Measurements from ENCODE around the gene NOTUM.

The NOTUM gene

GRCh38 chr17:81977211-81977808 lies 16.3 kb upstream of the NOTUM start, which contains the start of gene ASPSCR1:
ASPSCR1 (plus strand) TSS chr17:81977629; CDS start chr17:81977647, 18 bp downstream.
- DNase-seq: peak; percentile 87

DNA sequence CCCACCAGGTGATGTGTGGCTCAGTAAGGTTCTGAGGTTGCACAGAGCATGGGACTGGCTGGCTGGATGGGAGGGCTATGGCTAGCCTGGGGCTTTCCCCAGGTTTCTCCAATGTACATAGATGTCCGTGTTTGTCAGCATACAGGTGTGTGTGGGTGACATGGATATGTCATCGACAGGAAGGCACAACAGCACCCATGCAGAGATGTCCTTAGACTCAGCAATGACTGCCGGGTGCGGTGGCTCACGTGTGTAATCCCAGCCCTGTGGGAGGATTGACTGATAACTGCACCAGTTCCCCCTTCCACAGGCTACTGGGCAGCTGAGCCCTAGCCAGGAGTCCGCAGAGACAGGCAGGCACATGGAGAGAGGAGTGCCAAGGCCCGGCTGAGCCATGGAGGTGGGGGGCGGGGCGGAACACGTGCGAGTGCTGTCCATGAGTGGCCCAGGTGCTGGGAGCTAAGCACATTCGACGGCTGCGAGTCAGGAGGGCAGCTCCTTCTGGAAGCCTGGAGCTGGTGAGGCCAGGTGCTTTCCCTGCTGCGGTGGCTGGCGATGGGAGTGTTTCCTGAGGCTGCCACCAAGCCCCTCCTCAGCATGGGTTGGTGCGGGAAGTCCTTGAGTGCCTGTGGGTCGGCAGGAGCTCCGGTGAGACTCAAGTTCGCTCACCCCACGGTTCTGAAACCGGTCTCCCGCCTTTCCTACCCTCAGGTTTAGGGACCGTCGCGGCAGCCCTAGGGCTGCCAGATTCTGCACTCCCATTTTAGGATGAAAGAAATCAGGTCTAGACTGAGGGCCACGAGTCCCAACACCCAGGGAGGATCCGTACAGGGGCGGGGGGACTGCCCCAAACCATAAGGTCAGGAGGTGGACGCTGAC lies 15.6 kb upstream of the NOTUM start:
- DNase-seq: no peak

GRCh38 chr17:81973432-81973831 lies 12.4 kb upstream of the NOTUM start:
- no peak for DNase-seq

DNA sequence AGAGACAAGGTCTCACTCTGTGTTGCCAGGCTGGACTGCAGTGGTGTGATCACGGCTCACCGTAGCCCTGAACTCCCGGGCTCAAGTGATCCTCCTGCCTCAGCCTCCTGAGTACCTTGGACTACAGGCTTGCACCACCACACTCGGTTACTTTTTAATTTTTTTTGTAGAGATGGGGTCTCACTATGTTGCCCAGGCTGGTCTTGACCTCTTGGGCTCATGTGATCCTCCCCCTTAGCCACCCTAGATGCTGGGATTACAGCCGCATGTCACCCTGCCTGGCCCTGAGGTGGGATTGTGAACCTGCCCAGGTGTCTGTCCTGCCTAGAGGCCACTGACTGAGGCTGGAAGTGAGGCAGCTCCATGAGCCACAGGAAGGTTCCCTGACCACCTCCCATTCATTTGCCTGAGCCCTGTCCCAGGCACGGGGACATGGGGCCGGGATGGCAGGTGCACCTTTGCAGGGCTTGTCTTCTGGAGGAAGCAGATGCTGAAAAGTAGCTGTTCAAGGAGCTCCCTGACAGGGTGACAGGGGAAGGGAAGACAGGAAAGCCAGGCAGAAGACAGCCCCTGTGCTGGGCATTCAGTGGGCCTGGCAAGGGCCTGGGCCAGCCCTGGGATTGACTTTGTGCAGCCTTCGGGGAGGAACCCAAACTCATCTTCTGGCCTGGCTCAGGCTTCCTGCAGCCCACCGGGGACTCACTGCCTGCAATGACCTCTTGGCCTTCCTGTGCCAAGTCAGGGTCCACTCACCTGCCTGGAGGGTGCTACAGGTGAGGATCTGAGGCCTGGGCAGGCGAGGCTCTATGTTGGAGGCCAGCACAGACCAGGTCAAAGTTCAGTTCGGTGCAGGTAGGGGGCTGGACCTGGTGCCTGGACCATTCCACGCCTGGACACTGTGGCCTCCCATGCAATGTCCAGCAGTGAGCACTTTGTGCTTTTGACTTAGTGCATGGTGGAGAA lies 8.1 kb upstream of the NOTUM start:
- no peak for DNase-seq

DNA sequence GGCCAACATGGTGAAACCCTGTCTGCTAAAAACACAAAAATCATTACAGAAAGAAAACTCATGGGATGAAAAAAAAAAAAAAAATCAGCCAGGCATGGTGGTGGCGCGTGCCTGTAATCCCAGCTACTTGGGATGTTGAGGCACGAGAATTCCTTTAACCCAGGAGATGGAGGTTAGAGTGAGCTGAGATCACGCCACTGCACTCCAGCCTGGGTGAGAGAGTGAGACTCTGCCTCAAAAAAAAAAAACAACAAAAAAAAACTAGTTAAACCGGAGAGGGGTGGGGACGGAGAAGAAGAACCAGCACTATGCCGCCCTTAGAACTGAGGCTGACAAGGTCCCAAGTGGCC lies 7.4 kb upstream of the NOTUM start:
- DNase-seq: no peak

DNA sequence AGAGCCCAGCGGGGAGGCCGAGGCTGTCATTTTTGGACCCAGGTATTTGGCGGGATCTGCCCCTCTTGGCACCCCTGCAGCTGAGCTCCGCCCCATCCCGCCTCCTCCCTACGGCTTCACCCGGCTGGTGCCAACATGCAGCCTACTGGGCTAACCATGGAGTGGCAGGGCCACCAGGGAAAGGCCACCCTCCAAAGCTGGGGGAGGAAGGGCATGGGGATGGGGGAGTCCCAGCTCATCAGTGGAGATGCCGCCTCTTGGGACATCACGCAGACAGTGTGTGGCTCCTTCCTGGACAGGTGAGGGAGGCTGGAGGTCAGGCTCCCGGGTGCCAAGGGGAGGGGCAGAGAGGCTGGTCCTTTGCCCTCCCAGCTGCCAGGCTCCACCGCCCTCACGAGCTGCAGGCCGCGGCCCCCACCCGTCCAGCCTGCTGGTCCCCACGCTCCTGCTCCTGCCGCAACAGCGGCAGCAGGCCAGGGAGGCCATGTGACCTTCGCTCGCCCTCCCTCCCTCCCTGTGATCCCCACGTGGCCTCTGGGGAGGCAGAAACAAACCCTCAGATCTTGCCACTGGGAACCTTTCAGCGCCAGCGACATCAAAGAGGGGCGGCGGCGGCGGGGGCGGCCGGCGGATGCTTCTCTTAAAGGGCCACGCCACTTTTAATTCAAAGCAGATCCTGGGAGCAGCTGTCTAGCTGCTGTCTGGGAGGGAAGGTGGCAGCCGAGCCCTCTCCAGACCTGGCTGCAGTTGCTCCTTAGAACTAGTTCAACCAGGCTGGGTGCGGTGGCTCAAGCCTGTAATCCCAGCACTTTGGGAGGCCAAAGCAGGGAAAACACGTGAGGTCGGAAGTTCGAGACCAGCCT lies 6.8 kb upstream of the NOTUM start:
- peak; percentile 85 for DNase-seq

- no peak for DNase-seq
Measured at GRCh38 chr17:81967244-81967532, 6.2 kb upstream of the NOTUM start.

DNA sequence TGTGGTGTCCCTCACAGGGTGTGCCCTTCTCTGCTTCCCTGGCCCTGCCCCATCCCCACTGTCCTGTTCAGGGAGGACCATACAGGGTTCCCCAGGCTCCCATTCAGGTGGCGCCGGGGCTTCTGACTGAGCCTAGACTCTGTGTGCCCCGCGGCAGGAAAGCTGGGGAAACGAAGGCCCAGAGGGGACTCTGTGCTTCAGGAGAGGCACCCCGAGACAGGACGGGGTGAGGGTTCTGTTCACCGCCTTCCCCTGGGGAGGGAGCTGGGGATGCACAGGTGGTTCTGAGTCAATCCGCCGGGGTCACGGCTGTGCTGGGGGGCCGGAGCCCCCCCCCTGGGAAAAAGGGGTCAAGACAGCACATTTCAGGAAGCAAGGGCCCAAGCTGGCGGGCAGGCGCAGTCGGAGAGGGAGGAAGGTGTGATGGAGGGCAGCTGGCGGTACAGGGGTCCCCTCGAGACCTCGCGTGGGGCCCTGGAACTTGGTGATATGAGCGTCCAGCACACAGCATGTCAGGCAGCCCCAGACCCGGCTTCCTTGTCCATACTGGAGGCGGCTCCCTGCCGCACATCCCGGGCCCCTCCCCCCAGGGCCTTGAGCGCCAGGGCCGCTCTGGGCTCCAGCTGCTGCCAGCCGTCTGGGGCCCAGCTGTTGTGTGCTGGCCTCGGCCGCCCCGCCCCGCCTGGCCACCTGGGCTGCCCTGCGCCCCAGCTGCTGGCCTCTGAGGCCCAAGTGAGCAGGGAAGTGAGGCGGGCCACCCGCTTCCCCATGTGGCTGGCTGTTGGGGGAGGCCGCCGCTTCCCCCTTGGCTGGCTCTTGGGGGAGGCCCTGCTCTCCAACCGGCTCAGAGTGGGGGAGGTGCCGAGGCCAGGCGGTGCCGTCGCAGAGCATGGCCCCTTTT lies 5.6 kb upstream of the NOTUM start:
- no peak for DNase-seq

DNA sequence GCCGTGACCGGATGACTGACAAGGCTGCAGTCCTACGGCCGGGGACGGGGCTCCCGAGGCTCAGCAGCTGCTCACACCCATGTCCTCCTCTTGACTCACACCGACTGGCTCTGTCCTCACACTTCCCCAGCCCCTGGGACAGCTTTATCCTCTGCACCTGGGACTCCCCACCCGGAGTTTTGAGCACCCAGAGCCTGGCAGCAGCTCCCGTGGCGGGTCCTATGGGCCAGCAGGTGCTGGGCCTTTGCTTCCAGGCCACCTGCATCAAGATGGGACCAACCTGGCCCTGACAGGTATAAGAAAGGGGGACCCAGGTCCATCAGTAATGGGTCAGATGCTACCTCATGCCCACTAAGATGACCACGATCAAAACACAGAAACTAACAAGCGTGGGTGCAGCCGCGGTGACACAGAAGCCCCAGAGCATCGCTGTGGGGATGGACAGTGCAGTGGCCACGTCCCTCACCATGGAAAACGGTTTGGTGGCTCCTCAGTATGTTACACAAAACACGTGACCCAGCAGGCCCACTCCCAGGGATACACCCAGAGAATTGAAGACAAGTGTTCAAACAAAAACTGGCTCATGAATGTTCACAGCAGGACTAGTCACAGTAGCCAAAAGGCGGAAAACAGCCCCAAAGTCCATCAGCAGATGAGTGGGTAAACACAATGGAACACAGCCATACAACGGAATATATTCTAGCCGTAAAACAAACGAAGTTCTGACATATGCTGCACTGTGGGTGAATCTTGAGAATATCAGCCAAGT lies 3.3 kb upstream of the NOTUM start:
- DNase-seq: no peak

DNA sequence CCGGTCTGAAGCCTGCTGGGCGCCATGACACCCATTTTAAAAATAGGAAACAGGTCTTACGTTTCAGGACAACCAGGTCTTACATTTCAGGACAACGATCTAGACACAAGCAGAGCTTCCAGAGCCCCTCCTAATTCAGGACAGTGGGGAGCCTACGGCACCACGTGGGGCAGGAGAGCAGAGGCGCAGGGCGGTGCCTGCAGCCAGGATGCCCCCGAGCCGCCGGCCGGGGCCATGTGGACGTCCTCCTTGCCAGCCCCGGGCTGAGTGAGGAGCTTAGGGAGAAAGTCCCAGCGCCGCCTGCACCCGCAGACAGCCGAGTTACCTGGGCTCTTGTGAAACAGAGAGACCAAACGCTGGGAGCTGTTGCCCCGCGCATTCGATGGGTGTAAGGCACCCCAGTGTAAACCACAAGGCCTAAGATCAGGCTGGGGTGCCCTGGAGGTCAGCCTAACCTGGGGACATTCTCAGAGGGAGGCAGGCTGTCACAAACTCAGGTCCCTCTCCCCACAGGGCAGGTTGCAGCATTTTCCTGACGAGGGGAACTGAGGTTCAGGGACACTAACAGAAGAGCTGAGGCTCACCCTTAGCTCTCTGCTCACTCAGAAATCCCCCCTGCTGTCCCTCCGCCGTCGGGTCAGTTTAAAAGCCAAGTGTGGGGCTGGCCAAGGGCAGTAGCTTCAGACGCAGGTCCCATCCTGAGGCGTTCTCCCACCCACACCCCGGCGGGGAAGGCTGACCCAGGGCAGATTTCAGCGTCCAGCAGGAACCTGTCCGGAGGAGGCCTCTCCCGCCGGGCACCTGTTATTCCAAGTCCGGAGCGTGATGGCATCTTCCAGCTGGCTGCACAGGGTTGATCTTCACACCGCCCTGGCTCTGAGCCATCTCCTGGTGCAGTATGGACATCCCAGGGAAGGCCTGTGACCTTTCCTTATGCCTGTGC lies 1.8 kb upstream of the NOTUM start:
- no peak for DNase-seq

DNA sequence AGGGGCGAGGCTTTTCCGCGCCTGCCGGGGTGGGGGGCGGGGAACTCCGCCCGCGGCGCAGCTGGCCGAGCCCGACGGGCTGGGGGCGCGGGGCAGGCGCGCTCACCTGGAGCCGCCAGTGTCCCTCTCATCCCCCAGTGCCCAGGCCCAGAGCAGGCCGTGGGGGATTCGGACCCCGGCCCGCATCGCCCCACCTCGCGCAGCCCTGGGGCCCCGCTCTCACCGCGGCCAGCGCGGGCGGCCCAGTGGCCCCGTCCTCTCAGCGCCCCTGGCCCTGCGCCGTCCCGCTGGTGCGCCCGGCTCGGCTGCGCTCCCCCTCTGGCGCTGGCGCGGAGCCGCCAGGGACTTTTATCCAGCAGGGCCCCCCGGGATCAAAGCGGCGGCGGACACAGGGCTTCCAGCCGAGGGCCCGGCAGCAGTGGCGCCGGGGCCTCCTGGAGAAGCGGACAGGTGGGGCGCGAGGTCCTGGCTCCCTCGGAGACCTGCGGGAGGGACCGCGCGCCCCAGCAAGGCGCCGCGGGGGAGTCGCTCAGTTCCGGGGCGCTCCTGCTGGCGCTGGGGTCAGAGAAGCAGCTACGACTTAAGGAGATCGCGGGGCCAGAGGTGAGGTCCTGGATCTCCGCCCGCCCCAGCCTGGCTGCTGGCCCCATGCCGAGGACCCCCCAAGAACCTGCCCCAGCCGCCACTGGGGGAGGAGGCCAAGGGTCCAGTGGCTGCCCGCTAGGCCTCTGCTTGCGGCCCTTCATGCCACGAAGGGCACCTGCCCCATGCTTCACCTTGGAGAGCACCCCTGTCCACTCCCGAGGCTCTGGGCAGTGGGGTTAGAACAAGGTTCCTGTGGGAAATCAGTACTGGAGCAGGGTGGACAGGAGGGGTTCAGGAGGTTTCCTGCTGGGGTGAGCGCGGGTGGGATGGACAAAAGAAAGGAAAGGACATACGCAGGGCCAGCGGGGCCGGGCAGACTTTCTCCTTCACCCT lies 823 bp upstream of the NOTUM start:
- DNase-seq: no peak

- DNase-seq: no peak
Measured at GRCh38 chr17:81960130-81960958, 643 bp downstream of the NOTUM start.

DNA sequence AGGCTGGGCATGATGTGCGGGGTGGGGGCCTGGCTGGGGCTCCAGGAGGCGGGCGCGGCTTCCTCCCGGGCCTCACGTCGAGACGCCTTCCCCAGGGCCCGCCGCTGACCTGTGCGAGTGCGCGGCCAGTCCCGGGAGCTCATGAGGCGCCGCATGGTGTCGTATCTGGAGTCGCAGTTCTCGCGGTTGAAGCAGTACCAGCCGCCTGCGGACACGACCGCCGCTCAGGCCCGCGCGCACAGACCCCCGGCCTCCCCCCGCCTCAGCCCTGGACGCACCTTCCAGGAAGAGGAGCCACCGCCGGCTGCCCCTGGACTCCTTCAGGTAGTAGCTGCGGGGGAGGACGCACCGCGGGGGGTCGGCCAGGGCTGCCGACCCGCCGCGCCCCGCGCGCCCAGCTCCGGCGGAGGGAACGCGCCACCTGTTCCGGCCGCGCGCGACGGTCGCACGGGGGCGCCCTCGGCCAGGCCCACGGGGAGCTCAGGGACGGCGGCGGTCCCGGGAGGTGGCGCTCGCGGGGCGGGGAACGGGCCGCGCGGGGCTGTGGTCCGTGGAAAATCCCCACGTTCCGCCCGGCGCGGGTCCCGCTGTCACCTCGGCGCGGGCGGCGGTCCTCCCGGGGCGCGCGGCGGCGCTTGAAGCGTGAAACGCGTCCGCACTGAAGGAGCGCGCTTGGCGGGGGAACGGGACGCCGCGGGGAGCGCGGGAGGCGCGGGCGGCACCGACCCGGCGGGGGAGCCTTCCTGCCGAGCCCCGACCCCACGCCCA lies 1.4 kb downstream of the NOTUM start:
- peak; percentile 78 for DNase-seq

DNA sequence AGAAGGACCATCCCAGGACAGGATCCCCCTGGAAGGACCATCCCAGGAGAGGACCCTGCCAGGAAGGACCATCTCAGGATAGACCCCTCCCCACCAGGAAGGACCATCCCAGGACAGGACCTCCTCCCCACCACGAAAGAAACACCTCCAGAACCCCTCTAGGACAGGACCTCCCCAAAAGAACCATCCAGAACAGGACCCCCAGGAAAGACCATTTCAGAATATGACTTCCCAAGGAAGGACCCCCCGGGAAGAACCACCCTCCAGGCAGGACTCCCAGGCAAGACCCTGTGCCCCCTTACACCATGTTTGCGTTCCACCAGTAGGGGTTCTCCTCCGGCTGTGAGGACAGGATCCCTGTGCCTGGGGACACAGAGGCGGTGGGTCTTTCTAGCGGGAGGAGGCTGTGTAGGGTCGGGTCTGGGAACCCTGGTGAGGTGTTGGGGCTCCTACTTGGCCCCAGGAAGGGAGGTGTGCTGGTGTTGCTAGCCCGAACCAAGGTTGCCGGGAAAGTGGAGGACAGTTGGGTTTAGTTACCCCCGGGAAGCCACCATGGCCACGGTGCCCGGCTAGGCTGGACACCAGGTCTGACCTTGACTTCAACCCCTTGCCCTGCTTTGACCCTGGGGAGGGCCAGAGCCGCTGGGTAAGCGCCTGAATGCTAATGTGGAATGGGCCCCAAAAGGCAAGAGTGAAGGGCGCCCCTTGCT lies 2.2 kb downstream of the NOTUM start:
- DNase-seq: no peak

- DNase-seq: no peak
Measured at GRCh38 chr17:81957691-81958432, 3.1 kb downstream of the NOTUM start.
